H1 (cell line): ENCODE results near the gene RTTN. TPM values are rescaled to one million over a fixed set of nuclear protein-coding genes. Genes with fewer than 3 reads are reported as not detected.

Source experiments
- CTCF ChIA-PET: fragments of 300-600 bp; sonication (Branson Sonifier 250); formaldehyde crosslinking; loops from one replicate; lab custom pipeline; 2021; ENCODE audit not compliant: partially characterized antibody; lab: Charles Lee
- POLR2A ChIA-PET: fragments of 300-600 bp; sonication (Branson Sonifier 250); formaldehyde crosslinking; loops from one replicate; lab custom pipeline; 2021; ENCODE audit warnings: inconsistent platforms; ENCODE audit not compliant: partially characterized antibody; lab: Charles Lee
- DNase-seq, 2 experiments: peaks; one replicate each; pipeline versions ENCODE4 v3.0.0 to v3.0.0-alpha.2; 2010 to 2022; ENCODE audit warnings: low spot score in 2 of 2, low read depth in 1 of 2, mixed read lengths in 1 of 2
- FAIRE-seq: peaks from 2 replicates; lab custom pipeline; 2011; peaks lifted over from hg19 to GRCh38; lab: Jason Lieb, UNC
- H2AFZ ChIP-seq: 2 replicates; pipeline ENCODE4 v1.8.1; 2012; ENCODE audit warnings: low read length, inconsistent platforms
- H2AK5ac ChIP-seq: 2 replicates; pipeline ENCODE4 v1.6.1; 2013; ENCODE audit warnings: low read depth, low read length
- H2BK120ac ChIP-seq: replicated peaks from 2 replicates; pipeline ENCODE3; 2013; ENCODE audit warnings: low read depth, low read length, inconsistent platforms
- H2BK12ac ChIP-seq: 2 replicates; pipeline ENCODE4 v1.6.1; 2013; ENCODE audit warnings: low read depth, low read length
- H2BK15ac ChIP-seq: 2 replicates; pipeline ENCODE4 v1.6.1; 2013; ENCODE audit warnings: low read length
- H2BK20ac ChIP-seq: 2 replicates; pipeline ENCODE4 v1.6.1; 2013; ENCODE audit warnings: low read length
- H2BK5ac ChIP-seq: 2 replicates; pipeline ENCODE4 v1.6.1; 2013; ENCODE audit warnings: low read depth, low read length
- H3K14ac ChIP-seq: 2 replicates; pipeline ENCODE4 v1.6.1; 2013; ENCODE audit warnings: inconsistent platforms; ENCODE audit not compliant: insufficient read length
- H3K18ac ChIP-seq: 2 replicates; pipeline ENCODE4 v1.6.1; 2013; ENCODE audit warnings: low read length; ENCODE audit errors: extremely low read depth
- H3K23ac ChIP-seq: 2 replicates; pipeline ENCODE4 v1.6.1; 2013; ENCODE audit warnings: inconsistent platforms; ENCODE audit not compliant: insufficient read length
- H3K23me2 ChIP-seq: 2 replicates; pipeline ENCODE4 v1.6.1; 2013; ENCODE audit warnings: low read depth, low read length
- H3K27ac ChIP-seq: 2 replicates; pipeline ENCODE4 v1.6.1; 2011; ENCODE audit warnings: low read depth, low read length, inconsistent platforms
- H3K27me3 ChIP-seq, 4 experiments: replicated peaks in 1 of 4; 1 replicate in 1 of 4; 2 replicates in 3 of 4; pipeline versions ENCODE4 v1.6.1 to v1.8.1; 2011 to 2013; ENCODE audit warnings: low read length in 3 of 4, mild to moderate bottlenecking in 3 of 4, inconsistent platforms in 2 of 4, mixed read lengths in 2 of 4, moderate library complexity in 1 of 4; ENCODE audit not compliant: control insufficient read depth in 3 of 4, insufficient read depth in 3 of 4; ENCODE audit errors: extremely low read depth in 1 of 4
- H3K36me3 ChIP-seq, 4 experiments: 2 replicates each; pipeline versions ENCODE4 v1.6.1 to v1.8.1; 2011 to 2013; ENCODE audit warnings: mild to moderate bottlenecking in 4 of 4, low read length in 3 of 4, moderate library complexity in 2 of 4, control low read depth in 1 of 4, inconsistent platforms in 1 of 4; ENCODE audit not compliant: insufficient read depth in 4 of 4, control insufficient read depth in 2 of 4
- H3K4ac ChIP-seq: replicated peaks from 2 replicates; pipeline ENCODE3; 2013; ENCODE audit warnings: low read length, low read depth, mixed read lengths, inconsistent platforms; ENCODE audit not compliant: insufficient read length
- H3K4me1 ChIP-seq, 4 experiments: replicated peaks in 1 of 4; 1 replicate in 1 of 4; 2 replicates in 3 of 4; pipeline versions ENCODE4 v1.6.1 to v1.8.1; 2011 to 2013; ENCODE audit warnings: low read length in 3 of 4, inconsistent platforms in 2 of 4, mixed read lengths in 1 of 4; ENCODE audit not compliant: insufficient read depth in 4 of 4, control insufficient read depth in 3 of 4
- H3K4me2 ChIP-seq, 2 experiments: 2 replicates each; pipeline versions ENCODE4 v1.6.1 to v1.8.1; 2011 to 2013; ENCODE audit warnings: low read depth in 2 of 2, low read length in 2 of 2, control low read depth in 1 of 2, inconsistent platforms in 1 of 2, mild to moderate bottlenecking in 1 of 2; ENCODE audit not compliant: insufficient read depth in 1 of 2
- H3K4me3 ChIP-seq, 4 experiments: fragments of 200-600, 300-600 bp in 1 of 4; sonication (generic), shearing (Covaris generic), sonication (Bioruptor Twin) in 1 of 4; 2 replicates each; pipeline versions ENCODE4 v1.5.1 to v1.8.1; 2011 to 2016; ENCODE audit warnings: low read length in 4 of 4, low read depth in 3 of 4, control low read depth in 2 of 4, inconsistent platforms in 2 of 4, mild to moderate bottlenecking in 2 of 4, mixed read lengths in 1 of 4, moderate library complexity in 1 of 4; ENCODE audit not compliant: insufficient read depth in 2 of 4; ENCODE audit errors: extremely low read depth in 1 of 4
- H3K56ac ChIP-seq: replicated peaks from 2 replicates; pipeline ENCODE3; 2013; ENCODE audit warnings: low read depth, mild to moderate bottlenecking, mixed read lengths, low read length, inconsistent platforms; ENCODE audit not compliant: insufficient read length
- H3K79me1 ChIP-seq: 2 replicates; pipeline ENCODE4 v1.6.1; 2013; ENCODE audit warnings: low read depth, low read length, control low read depth
- H3K79me2 ChIP-seq, 2 experiments: 2 replicates each; pipeline versions ENCODE4 v1.6.1 to v1.8.1; 2012 to 2013; ENCODE audit warnings: low read length in 2 of 2, mild to moderate bottlenecking in 2 of 2, inconsistent platforms in 1 of 2; ENCODE audit not compliant: insufficient read depth in 2 of 2, control insufficient read depth in 1 of 2
- H3K9ac ChIP-seq, 4 experiments: replicated peaks in 1 of 4; 1 replicate in 1 of 4; 2 replicates in 3 of 4; pipeline versions ENCODE4 v1.6.1 to v1.8.1; 2011 to 2013; ENCODE audit warnings: low read depth in 3 of 4, low read length in 3 of 4, control low read depth in 2 of 4, mild to moderate bottlenecking in 2 of 4, moderate library complexity in 2 of 4, inconsistent platforms in 1 of 4; ENCODE audit errors: extremely low read depth in 1 of 4
- H3K9me3 ChIP-seq, 2 experiments: 2 replicates each; pipeline versions ENCODE4 v1.6.1 to v1.8.1; 2012 to 2013; ENCODE audit warnings: mild to moderate bottlenecking in 2 of 2, moderate library complexity in 2 of 2, control low read depth in 1 of 2, inconsistent platforms in 1 of 2, low read depth in 1 of 2, low read length in 1 of 2, mixed read lengths in 1 of 2; ENCODE audit not compliant: insufficient read depth in 2 of 2
- H4K20me1 ChIP-seq, 2 experiments: replicated peaks in 1 of 2; 2 replicates each; pipeline versions ENCODE3 to v1.8.1; 2011 to 2013; ENCODE audit warnings: inconsistent platforms in 2 of 2, low read length in 2 of 2, mild to moderate bottlenecking in 1 of 2; ENCODE audit not compliant: insufficient read depth in 2 of 2, control insufficient read depth in 1 of 2
- H4K5ac ChIP-seq: 2 replicates; pipeline ENCODE4 v1.6.1; 2013; ENCODE audit warnings: low read length, low read depth, mixed read lengths, inconsistent platforms; ENCODE audit not compliant: insufficient read length
- H4K8ac ChIP-seq: 2 replicates; pipeline ENCODE4 v1.8.0; 2013; ENCODE audit warnings: mild to moderate bottlenecking, moderate library complexity, low read length, inconsistent platforms; ENCODE audit not compliant: insufficient read depth; ENCODE audit errors: extremely low read depth
- H4K91ac ChIP-seq: replicated peaks from 2 replicates; pipeline ENCODE3; 2013; ENCODE audit warnings: low read length, mixed read lengths, inconsistent platforms; ENCODE audit not compliant: insufficient read length
- E2F6 ChIP-seq: IDR thresholded peaks from 2 replicates; pipeline ENCODE4 v1.6.1; 2012; ENCODE audit warnings: inconsistent platforms
- GTF2F1 ChIP-seq: IDR thresholded peaks from 2 replicates; pipeline ENCODE4 v1.6.1; 2012; ENCODE audit warnings: low read depth, low read length, improper control_type of control experiment, borderline replicate concordance
- KDM1A ChIP-seq: fragments of 200-600, 300-600 bp; sonication (generic); IDR thresholded peaks from 2 replicates; pipeline ENCODE4 v1.7.1; 2016; ENCODE audit warnings: mild to moderate bottlenecking, low read length, borderline replicate concordance
- POU5F1 ChIP-seq: IDR thresholded peaks from 2 replicates; pipeline ENCODE4 v1.6.1; 2011; ENCODE audit warnings: low read depth, mild to moderate bottlenecking, low read length, moderate library complexity
- ZNF274 ChIP-seq: IDR thresholded peaks from 2 replicates; pipeline ENCODE4 v1.7.0; 2012; ENCODE audit warnings: low read length, borderline replicate concordance; ENCODE audit errors: extremely low read depth
- WGBS, 2 experiments: shearing (Covaris generic) in 1 of 2; methylation state at CpG; one replicate each; pipeline versions ENCODE4 v1.1.6 to v1.1.7; 2013 to 2015; ENCODE audit warnings: low lambda C conversion rate in 2 of 2, mixed read lengths in 2 of 2, inconsistent platforms in 1 of 2, low coverage in 1 of 2, missing lambda C conversion rate in 1 of 2; ENCODE audit not compliant: insufficient replicate concordance in 2 of 2, insufficient coverage in 1 of 2, insufficient read length in 1 of 2; ENCODE audit errors: extremely low coverage in 1 of 2, missing lambda C conversion rate in 1 of 2; 5-methylcytosine and 5-hydroxymethylcytosine counted together
- polyA plus RNA-seq, 7 experiments: library from polyadenylated mRNA; depleted of rRNA in 3 of 7; stranded (reverse) in 5 of 7; unstranded in 2 of 7; fragments of >200 nt in 5 of 7; fragments of 200-250 nt in 2 of 7; gene quantifications; 1 replicate in 5 of 7; 2 replicates in 1 of 7; 4 replicates in 1 of 7; pipeline versions ENCODE4 v1.2.1 to v1.2.3, GENCODE V29; 2011 to 2013; ENCODE audit warnings: missing spikeins in 2 of 7, mixed read lengths in 2 of 7
- total RNA-seq: library from RNA; stranded (reverse); fragmentation: NEBNext Ultra II Directional; extraction: Animal tissue kit (Norgen Biotek cat#: 25700); gene quantifications from 2 replicates; pipeline ENCODE4 v1.2.1, GENCODE V29; 2021

RTTN gene
- total and polyA plus RNA-seq, 2 of the 8 experiments (the other 6 are each of a cell fraction or from before 2014, with no cell fraction given): 9.1 to 21.4 TPM

- no peaks in the 10 kb centered on the region for H3K4me1 ChIP-seq
- H2BK20ac ChIP-seq: no peak overlapping the region
- H3K4me2 ChIP-seq: no peak overlapping the region
- H2BK120ac ChIP-seq: no peak overlapping the region
- no peak overlapping the region for H2BK12ac ChIP-seq
- no peak overlapping the region for H3K14ac ChIP-seq
- ChIA-PET CTCF (no interaction called here), POLR2A (no interaction called here)
- H4K20me1 ChIP-seq: no peaks in the 10 kb centered on the region
- H3K18ac ChIP-seq: no peak overlapping the region
- peaks cover 0 to 2% of the 10 kb centered on the region in 2 experiments; a peak in 1 of 4 replicates for H3K9me3 ChIP-seq
- no peak overlapping the region for H3K27ac ChIP-seq
- no peak overlapping the region for H4K8ac ChIP-seq
- no peak overlapping the region for H3K4me3 ChIP-seq
- H3K56ac ChIP-seq: no peak overlapping the region
- DNase-seq (no peak), FAIRE-seq (no peak)
- H3K23me2 ChIP-seq: 0 out of 2 replicates have a peak, but pooled peaks cover 1% of the 10 kb centered on the region
- no peak overlapping the region for H3K23ac ChIP-seq
- H2BK15ac ChIP-seq: no peak overlapping the region
- no peak overlapping the region for H4K91ac ChIP-seq
- no peaks in the 10 kb centered on the region for H3K36me3 ChIP-seq
- no peak overlapping the region for H3K9ac ChIP-seq
- H3K27me3 ChIP-seq: no peaks in the 10 kb centered on the region
- no peak overlapping the region for H2AK5ac ChIP-seq
- no peaks in the 10 kb centered on the region for H3K79me1 ChIP-seq
- TF ChIP-seq POU5F1 (no peak), GTF2F1 (no peak), KDM1A (no peak), E2F6 (no peak), ZNF274 (no peak)
- WGBS, 2 experiments: 93% methylated on average over 2 of the region's 2 CpGs; no CpG with 5 or more reads in 1 of the 2 experiments
- H3K4ac ChIP-seq: no peak overlapping the region
- no peak overlapping the region for H2AFZ ChIP-seq
- H3K79me2 ChIP-seq: no peaks in the 10 kb centered on the region
- no peak overlapping the region for H4K5ac ChIP-seq
- H2BK5ac ChIP-seq: no peak overlapping the region
Measured at GRCh38 chr18:69969491-69969890, 236.0 kb downstream of the RTTN start.
